DMS114 treated with DMSO at 0.1 percent for 48 hours (cell line): ENCODE measurements around the gene PARP1.
A peak's percentile ranks its signal among the peaks of the same experiment; 100 is the strongest.
"Not testable (repeated sequence)": the region's sequence is repeated elsewhere in the genome, so short reads cannot be mapped to it uniquely, and the experiment has no call there.

Experiments used
- DNase-seq: peaks from one replicate; lab custom pipeline; 2025; ENCODE audit not compliant: unreplicated experiment; lab: John Stamatoyannopoulos, UW

PARP1 gene

DNA sequence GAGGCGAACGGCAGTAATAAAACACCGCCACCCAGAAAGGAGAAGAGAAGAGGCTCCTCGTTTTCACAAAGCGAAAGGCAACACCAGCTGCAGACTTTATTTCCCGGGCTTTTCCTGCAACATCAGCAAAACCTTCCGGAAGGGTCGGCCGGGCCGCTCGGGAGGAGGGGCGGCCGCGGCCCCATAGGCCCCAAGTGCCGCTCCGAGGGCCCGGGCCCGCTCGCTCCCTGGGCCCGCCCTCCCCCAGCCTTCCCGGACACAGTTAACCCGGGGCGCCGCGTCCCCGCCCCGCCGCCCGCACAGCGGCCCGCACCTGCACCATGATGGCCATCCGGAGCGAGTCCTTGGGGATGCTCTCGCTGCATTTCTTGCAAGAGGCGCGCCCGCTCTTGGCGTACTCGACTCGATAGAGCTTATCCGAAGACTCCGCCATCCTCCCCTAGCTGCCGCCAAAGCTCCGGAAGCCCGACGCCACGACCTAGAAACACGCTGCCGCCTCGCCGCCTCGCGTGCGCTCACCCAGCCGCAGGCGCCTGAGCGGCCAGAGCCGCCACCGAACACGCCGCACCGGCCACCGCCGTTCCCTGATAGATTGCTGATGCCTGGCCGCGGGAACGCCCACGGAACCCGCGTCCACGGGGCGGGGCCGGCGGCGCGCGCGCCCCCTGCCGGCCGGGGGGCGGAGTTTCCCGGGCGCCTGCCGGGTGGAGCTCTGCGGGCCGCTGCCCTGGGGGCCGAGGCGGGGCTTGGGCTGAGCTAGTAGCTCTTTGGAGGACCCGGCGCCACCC is at the start of gene PARP1:
Gene PARP1, minus strand, starts transcription at position 597 of the 788 bp plus-strand sequence. Its CDS starts 164 bp downstream, at position 433.
- DNase-seq = peak; percentile 77

DNA sequence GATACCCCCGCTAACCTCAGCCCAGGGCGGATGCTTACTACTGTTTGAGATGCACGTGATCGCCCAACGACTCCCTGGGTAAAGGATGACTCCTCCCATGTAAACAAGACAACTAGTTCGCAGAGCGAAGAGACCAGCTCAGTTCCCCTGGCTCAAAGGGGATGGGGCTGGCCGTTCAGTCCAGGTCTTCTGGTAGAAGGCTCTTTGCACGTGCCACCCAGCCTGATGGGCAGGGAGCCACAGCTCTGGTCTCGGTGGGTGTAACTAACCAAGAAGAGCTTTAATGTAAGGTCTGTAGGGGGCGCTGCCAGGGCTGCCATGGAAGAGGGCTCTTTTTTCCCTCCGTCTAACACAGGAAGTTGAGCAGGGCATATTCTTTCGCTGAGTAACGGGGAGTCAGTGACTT is 49.4 kb upstream of the PARP1 start:
- no peak for DNase-seq

DNA sequence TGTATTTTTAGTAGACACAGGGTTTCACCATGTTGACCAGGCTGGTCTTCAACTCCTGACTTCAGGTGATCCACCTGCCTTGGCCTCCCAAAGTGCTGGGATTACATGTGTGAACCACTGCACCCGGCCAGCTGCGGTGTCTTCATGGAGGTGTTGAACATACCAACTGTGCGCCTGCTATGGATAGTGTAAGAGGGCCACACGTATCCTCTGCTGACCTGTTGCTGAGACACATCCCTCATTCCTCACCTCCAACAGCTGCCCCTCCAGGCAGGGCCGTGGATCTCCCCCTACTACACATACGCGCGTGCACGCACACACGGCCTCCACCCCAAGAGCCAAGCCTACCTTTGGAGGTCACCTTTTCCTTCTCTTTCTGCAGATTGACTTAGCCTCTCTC is 48.0 kb upstream of the PARP1 start:
- DNase-seq = no peak

GRCh38 chr1:226454349-226454748 is 46.5 kb upstream of the PARP1 start:
- no peak for DNase-seq

- DNase-seq = no peak
These were observed 45.3 kb upstream of the PARP1 start for GRCh38 chr1:226453015-226453704.

GRCh38 chr1:226450688-226451087 is 42.8 kb upstream of the PARP1 start:
- DNase-seq = no peak

- DNase-seq = no peak
These were observed 41.9 kb upstream of the PARP1 start for GRCh38 chr1:226449823-226450222.

DNA sequence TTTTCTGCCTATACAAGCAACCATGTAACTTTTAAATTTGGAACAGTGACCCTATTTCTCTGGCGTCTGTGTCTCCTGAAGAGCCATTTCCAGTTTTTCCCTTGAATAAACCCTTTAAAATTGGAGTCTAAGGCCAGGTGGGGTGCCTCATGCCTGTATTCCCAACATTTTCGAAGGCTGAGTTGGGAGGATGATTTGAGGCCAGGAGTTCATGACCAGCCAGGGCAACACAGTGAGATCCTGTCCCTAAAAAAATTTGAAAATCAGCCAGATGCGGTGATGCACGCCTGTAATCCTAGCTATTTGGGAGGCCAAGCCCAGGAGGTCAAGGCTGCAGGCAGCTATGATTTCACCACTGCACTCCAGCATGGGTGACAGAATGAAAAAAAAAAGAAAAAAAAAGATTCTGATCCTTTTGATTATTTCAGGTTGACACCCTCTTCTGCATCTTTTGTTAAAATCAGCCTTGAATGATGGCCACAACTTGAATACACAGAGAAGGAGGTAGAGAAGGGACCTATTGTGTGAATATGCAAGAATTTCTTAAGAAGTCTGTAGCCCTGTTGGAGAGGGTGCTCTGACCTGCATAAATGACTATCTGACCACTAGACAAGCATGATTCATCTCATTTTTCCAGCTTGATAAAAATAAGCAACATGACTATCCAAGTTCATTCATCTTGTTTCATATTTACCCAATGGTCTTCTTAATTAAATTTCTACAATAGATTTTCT is 40.2 kb upstream of the PARP1 start:
- no peak for DNase-seq

DNA sequence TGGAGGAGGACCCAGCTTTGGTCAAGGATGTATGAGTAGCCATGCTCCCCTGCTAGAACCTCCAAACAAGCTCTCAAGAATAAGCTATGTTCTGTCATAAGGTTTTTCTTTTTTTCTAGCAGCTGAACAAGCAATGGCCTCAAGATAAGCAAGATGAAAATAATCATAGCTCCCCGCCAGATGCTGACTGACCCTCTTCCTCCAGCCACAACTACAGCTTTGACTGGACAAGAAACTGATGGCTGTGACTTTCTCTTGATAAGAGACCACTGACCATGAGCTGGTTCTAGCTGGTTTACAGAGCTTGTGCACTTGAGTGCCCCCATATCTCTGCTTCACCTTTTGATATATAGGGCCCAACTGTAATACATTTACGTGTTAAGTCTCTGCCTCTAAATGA is 38.2 kb upstream of the PARP1 start:
- DNase-seq = no peak

DNA sequence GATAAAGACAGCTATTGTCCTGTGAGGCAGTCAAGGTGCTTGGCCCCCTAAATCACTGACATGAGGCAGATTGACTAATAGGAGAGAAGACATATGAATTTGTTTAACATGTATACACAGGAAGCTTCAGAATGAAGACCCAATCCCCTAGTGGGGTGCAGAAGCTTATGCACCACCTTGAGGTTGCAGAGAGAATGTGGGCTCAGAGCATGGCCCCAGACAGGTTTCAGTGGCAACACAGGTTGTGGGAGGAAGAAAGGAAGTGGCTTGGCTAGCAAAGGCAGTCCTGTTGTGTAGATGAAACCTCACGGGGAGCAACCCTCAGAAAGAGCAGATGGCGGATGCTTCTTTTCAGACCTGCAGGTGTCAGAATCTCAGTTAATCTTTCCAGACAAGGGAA is 37.0 kb upstream of the PARP1 start:
- DNase-seq = no peak

DNA sequence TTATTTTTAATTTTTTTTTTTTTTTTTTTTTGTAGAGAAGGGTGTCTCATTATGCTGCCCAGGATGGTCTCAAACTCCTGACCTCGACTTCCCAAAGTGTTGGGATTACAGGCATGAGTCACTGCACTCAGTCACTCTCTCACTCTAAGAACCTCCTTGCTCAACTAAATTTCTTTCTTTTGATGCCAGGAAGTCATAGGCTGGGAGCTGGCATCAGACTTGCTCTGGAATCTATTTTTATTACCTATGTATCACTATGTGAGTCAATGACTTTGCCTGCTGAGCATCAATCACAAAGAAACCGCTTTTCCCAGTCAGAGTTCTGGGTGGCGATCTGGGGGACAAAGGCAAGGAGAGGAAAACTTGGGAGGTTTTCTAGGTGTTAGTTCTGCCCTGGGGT is 35.5 kb upstream of the PARP1 start:
- DNase-seq = no peak

DNA sequence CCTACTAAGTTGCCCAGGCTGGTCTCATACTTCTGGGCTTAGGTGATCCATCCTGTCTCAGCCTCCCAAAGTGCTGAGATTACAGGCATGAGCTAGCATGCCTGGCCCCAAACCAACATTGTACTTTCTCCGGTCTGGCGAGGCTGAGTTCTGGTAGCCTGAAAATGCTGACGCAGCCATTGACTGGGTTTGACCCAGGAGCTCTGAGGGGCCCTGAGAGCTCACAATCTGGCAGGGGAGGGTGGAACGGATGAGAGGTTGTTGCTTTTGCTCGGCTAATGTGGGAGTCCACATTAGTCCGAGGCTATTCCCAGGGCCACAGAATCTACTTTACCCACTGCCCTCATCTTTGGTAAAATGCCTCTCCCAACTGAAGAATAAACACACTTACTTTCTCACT is 35.1 kb upstream of the PARP1 start:
- no peak for DNase-seq

DNA sequence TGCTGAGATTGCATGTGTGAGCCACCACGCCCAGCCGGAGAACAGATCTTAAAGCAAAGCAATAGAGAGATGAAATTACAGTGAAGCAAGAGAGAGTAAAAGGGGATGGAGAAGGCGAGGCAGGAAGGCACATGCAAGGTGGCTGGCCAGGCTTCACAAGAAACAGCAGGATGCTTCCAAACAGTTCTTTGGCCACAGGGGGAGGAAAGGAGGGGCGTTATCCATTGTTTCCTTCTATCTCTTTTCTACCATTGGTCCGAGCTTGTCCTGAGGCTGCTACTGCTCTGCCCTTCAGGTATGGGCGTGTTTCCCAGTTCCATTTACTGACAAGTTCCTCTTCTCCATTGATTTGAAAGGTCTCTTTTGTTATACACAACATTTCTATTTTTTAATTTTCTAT is 33.7 kb upstream of the PARP1 start:
- DNase-seq = no peak

- DNase-seq = no peak
These were observed 32.6 kb upstream of the PARP1 start for GRCh38 chr1:226440512-226440911.

DNA sequence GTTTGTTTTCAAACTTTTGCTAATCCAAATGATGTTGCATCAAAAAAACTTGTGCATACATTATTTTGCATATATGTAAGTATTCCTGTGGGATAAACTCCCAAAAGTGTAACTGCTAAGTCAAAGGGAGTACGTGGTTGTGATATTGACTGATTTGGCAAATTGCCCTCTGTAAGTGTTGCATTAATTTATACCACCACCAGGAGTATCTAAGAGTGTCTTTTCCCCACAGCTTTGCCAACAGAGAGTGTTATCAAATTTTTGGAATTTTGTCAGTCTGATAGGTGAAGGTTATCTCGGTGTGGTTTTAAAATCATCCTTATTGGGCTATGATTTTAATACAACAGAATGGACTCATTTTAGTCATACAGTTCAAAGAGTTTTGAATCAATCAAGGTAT is 30.1 kb upstream of the PARP1 start:
- no peak for DNase-seq

DNA sequence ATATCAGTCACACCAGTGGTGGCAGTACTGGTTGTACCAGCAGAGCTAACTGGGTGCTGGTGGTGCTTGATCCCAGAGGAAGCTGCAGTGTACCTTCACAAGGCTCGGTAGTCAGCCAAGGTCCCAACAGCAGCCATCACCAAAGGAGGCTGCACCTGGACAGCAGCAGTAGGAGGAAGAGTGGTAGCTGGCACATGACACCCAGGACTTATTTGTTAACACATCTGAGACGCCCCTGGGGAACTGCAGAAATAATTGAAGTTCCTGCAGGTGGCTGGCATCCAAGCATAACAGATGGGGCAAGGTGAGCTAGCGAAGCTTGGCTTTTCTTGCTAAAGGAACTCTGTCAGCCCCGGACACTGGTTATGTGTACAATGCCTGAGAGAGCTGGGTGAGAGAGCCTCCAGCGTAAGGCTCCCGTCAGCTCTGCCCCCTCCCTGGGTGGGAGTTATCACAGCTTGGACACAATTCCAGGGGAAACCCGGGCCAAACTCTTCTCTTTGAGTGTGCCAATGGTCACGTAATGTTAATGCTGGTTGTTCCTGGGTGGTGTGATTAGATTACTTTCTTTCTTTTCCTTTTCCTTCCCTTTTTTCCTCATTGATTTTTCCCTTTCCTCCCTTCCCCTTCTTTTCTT is 29.1 kb upstream of the PARP1 start:
- DNase-seq = no peak

DNA sequence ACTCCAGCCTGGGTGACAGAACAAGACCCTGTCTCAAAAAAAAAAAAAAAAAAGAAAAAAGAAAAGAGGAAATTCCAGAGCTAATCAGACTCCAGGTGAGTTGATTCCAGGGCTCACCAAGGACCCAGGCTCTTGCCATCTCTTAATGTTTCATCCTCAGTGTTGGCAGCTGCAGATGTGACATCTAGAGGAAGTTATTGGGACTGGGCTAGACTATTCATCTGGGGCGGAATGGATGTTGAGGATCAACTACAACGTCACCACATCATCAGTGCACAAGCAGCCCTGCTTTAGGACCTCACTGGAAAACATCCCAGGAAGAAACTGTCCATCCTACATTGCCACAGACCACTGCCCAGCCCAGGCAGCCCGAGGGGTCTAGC is 28.6 kb upstream of the PARP1 start:
- DNase-seq = no peak

DNA sequence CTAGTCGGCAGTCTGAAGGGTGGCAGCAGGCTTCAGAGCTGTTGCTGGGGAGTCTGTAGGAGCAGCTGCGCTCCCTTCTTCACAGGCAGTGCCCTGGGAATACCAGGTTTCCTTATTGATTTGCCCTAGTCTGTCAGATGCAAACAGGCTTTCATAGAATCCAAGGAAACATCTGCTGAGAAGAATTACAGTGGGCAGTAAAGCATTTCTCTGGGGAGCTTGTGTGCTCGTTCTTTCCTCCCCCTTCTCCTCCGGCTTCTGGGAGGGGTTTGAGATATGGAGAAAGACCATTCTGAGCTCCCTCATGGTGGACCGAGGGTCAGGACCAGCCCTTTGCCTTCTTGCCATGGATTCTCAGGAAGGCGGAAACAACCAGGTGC is 25.4 kb upstream of the PARP1 start:
- no peak for DNase-seq

DNA sequence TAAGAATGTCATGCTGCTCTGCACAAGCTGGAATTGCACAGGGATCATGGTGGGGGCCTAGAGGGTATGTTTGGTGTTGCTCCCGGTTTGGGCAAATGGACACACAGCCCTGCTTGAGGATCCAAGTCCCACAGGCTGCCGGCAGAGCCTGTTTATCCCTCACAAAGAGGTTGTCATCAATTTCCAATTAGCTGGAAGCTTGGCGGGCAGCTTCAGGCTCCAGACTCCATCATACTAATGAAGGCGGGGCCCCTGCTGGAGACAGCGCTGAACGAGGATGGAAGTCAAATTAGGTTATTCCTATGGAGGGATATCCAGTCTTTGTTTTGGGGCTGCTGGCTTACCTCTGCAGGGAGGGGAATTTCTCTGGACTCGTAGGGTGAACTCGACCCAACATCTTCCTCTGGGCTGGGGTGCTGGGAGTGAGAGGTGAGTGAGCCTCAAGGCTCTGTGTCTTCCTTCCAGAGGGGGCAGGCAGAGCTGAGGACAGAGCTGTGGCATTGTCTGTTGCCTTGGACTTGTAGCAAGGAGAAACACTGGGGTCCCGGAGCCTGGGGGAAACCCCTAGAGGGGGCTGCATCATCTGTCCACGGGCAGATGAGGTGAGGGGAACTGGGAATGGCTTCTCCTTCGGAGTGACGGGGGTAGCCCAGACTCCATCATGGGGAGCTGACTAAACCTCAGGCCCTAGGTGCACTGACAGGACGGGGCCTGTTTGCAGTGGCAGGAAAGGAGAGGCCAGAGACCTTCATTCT is 24.9 kb upstream of the PARP1 start:
- no peak for DNase-seq

GRCh38 chr1:226431898-226432297 is 24.0 kb upstream of the PARP1 start:
- DNase-seq = not testable (repeated sequence)
